PFSK-1 (cell line): Measurements from ENCODE around the gene ZNF396.

ENCODE experiments used
- FOXP2 ChIP-seq: optimal IDR thresholded peaks from 2 replicates; pipeline ENCODE3; 2011; ENCODE audit warnings: borderline replicate concordance, control low read depth, inconsistent platforms; ENCODE audit not compliant: insufficient read depth; ENCODE audit errors: extremely low read length, extremely low read depth
- POLR2AphosphoS5 ChIP-seq: IDR thresholded peaks from 2 replicates; pipeline ENCODE4 v1.6.1; 2012; ENCODE audit warnings: low read depth, mild to moderate bottlenecking, control low read depth, low read length, moderate library complexity
- SIN3A ChIP-seq: IDR thresholded peaks from 2 replicates; pipeline ENCODE4 v1.6.1; 2012; ENCODE audit warnings: mild to moderate bottlenecking, low read length, moderate library complexity, borderline replicate concordance; ENCODE audit not compliant: insufficient read depth
- TAF1 ChIP-seq: IDR thresholded peaks from 2 replicates; pipeline ENCODE4 v1.6.1; 2012; ENCODE audit warnings: low read length, control low read depth, borderline replicate concordance; ENCODE audit not compliant: insufficient read depth
- TF ChIP-seq, protein P1 (sequence below), 2 experiments: IDR thresholded peaks; 2 replicates each; pipeline versions ENCODE4 v1.6.1 to v1.8.0; 2011 to 2012; ENCODE audit warnings: low read depth in 2 of 2, low read length in 2 of 2, control low read depth in 1 of 2, inconsistent platforms in 1 of 2, mild to moderate bottlenecking in 1 of 2, moderate library complexity in 1 of 2; ENCODE audit not compliant: insufficient read depth in 1 of 2

DNA sequence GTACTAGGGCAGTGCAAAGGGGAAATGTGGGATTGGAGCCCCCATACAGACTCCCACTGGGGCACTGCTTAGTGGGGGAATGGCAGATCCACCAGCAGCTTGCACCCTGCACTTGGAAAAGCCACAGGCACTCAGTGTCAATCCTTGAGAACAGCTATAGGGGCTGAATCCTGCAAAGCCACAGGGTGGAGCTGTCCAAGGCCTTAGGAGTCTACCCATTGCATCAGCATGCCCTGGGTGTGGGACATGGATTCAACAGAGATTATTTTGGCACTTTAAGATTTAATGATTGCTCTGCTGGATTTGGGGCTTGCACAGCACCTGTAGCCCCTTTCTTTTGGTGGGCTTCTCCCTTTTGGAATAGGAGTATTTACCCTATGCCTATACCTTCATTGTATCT, 24.4 kb downstream of the ZNF396 start:
- TF ChIP-seq POLR2AphosphoS5 (no peak), TAF1 (no peak), SIN3A (no peak), FOXP2 (no peak)
- TF ChIP-seq, protein P1, sequence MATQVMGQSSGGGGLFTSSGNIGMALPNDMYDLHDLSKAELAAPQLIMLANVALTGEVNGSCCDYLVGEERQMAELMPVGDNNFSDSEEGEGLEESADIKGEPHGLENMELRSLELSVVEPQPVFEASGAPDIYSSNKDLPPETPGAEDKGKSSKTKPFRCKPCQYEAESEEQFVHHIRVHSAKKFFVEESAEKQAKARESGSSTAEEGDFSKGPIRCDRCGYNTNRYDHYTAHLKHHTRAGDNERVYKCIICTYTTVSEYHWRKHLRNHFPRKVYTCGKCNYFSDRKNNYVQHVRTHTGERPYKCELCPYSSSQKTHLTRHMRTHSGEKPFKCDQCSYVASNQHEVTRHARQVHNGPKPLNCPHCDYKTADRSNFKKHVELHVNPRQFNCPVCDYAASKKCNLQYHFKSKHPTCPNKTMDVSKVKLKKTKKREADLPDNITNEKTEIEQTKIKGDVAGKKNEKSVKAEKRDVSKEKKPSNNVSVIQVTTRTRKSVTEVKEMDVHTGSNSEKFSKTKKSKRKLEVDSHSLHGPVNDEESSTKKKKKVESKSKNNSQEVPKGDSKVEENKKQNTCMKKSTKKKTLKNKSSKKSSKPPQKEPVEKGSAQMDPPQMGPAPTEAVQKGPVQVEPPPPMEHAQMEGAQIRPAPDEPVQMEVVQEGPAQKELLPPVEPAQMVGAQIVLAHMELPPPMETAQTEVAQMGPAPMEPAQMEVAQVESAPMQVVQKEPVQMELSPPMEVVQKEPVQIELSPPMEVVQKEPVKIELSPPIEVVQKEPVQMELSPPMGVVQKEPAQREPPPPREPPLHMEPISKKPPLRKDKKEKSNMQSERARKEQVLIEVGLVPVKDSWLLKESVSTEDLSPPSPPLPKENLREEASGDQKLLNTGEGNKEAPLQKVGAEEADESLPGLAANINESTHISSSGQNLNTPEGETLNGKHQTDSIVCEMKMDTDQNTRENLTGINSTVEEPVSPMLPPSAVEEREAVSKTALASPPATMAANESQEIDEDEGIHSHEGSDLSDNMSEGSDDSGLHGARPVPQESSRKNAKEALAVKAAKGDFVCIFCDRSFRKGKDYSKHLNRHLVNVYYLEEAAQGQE (IDR thresholded peaks at IDR 0.05; ENCODE audit: insufficient read depth in 1 of 2, low read depth in 2 of 2, low read length in 2 of 2), result no peak
